ENCODE data around the gene UNCX.
"Not testable (repeated sequence)": the region's sequence is repeated elsewhere in the genome, so short reads cannot be mapped to it uniquely, and the experiment has no call there.

UNCX gene

DNA sequence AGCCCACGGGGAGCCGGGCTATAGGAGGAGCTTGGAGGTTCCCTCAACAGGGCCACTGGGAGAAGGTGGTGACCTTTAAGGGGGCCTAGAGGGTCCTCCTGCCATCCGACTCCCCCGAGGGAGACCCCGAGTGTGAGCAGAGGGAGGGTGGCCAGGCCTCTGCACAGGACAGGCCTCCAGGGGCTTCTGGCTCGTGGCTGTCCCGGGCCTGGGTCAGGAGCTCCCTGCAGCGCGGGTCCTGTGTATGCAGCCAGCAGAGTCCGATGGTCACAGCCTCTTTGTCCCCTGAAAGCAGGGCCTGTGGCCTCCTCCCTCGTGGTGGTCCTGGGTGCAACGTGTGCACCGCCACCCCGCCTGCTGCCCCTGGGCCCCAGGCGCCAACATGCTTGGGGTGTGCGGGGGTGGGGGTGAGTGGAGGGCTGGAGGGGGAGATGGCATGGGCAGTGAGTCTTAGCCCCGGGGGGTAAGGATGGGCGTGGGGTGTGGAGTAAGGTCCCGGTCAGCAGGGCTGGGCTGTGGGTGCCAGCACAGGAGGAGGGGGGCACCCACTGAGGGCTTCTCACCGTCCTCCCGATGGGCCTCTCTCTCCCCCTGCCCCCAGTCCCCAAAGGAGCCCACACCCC is 27.1 kb downstream of the UNCX start:
- no peak for DNase-seq

DNA sequence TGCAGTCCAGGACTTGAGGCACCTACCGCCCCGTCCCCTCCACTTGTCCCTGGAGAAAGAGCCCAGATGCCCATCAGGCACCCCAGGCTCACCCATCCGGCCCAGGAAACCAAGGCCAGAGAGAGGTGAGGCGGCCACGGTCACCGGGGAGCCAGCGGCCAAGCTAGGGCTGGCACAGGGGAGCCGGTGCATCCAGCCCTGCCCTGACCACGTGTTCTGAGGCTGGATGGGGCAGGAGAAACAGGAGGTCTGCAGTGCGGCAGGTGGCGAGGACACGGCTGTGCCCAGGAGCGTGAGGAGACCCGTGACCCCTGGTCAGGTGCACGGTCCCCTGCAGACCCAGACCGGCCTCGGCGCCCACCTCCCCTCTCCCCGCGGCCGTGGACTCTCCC is 27.6 kb downstream of the UNCX start:
- no peak for DNase-seq

DNA sequence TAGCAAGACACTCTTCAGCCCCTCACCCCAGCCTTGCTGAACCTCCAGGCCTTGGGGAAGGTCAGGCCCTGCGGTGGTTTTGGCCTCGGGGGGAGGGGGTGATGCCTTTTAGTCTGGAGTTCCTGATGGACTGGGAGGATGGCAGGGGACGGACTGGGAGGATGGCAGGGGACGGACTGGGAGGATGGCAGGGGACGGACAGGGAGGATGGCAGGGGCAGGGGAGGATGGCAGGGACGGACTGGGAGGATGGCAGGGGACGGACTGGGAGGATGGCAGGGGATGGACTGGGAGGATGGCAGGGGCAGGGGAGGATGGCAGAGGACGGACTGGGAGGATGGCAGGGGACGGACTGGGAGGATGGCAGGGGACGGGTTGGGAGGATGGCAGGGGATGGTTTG is 28.4 kb downstream of the UNCX start:
- not testable (repeated sequence) for DNase-seq

DNA sequence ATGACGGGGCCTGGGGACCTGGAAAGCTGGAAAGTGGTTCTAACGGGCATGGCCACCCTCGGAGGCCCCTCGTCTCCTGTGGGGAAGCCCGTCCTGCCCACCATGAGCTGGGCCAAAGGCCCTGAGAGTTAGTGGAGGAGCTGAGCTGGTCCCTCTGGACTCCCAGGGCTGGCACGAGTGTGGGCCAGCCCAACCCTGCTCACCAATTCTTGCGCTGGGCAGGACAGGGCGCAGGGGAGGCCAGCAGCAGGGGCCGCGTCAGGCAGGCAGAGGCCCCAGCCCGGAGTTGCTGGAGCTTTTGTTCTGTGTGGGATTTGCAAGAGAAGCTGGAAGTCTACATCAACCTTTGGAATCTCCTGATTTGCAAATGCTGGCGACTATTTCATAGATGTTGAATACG is 29.8 kb downstream of the UNCX start:
- no peak for DNase-seq

DNA sequence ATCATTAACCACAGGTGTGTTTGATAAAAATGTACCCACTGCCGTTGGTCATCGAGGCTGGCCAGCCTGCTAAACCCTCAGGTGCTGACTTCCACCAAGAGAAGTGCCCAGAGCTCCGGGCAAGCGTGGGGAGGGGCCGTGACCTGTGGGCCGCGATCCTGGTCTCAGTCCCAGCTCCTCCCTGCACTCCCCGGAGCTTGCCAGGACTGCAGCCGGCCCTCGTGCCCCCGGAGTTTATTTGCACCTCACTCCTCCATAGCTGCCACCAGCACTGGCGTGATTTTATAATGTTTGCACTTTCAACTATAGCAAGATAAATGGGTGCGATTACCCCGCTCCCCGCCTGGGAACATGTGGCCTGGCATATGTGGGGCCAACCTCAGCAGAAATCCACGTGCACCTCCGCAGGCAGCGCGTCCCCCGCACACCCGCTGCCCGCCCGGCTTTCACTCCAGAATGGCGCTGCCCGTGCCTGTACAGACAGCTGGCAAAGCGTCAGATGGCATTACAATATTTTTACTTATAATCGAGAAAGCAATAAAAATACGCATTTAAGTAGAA is 30.8 kb downstream of the UNCX start:
- DNase-seq = no peak

DNA sequence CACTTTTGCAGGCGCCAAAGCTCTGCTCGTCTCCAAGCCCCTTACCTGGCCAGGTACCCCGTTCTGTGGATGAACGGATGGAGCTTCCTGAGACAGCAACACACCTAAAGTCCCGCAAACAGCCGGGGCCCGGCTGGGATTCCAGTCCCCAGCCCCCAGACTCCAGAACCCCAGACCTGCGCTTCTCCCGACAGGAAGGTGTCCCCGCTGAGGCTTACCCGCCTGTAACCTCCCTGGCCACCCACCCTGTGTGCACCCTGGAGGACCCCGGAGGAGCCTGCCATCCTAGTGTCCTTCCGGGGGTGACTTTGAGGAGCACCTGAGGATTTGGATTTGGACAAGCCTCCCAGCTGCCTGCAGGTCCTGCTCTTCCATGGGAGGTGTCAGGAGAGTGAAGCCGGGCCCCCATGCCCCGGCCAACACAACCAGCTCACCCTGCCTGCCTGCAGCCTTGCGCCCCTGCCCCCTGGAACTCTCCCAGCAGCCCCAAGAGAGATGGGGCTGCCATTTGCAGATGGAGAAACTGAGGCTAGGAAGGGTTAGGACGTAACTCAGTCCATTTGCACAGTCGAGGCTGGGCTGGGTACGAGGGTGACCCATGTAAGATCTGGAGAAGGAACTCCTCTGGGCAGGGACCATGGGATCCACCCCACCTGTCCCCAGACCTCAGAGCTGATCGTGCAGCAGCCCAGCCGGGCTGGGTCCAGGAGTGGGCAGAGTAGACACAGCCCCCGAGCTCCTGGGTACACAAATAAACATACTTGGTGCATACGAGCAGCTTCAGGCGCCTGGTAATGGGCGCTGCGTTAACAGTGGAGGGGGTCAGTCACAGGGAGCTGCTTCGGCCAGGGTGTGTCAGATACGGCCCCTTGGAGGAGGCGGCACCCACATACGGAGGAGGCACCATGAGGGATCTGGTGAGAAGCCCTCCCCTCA is 31.9 kb downstream of the UNCX start:
- no peak for DNase-seq

DNA sequence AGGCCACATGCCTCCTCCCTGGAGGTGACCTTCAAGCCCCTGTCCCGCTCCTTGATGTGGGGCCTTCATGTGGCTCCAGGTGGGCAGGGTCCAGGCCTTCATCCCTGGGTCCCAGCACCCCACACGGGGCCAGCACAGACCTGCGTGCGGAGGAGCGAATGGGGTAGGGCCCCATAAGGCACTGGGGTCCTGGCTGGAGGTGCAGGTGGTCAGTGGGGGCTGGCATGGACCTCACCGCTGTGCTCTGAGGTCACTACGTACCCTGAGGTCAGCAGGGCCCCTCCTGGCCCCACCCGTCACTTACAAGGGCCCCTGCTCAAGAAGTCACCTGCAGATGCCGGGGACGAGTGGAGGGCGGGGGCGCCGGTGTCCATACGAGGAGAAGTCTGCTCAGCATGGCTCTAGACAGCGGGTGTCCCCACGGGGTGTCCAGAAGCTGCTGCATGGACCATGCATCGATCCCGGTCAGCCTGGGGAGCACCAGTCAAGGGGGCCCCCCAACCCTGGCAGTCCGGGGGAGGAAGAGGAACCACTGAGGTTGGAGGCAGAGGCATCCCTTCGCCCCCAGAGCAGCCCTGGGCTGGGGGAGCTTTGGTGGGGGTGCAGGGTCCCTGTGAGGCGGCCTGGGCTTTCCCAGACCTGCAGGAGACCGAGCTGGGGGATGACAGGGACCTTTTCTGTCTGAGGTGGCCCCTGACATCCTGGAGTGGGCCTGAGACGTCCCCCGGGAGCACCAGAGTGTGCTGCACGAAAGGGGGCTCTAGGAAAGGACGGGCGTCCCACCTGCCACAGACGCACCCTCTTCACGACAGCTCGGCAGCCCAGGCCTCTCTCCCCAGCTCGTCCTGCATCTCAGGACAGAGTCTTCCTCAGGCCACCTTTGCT is 34.6 kb downstream of the UNCX start:
- DNase-seq = no peak

DNA sequence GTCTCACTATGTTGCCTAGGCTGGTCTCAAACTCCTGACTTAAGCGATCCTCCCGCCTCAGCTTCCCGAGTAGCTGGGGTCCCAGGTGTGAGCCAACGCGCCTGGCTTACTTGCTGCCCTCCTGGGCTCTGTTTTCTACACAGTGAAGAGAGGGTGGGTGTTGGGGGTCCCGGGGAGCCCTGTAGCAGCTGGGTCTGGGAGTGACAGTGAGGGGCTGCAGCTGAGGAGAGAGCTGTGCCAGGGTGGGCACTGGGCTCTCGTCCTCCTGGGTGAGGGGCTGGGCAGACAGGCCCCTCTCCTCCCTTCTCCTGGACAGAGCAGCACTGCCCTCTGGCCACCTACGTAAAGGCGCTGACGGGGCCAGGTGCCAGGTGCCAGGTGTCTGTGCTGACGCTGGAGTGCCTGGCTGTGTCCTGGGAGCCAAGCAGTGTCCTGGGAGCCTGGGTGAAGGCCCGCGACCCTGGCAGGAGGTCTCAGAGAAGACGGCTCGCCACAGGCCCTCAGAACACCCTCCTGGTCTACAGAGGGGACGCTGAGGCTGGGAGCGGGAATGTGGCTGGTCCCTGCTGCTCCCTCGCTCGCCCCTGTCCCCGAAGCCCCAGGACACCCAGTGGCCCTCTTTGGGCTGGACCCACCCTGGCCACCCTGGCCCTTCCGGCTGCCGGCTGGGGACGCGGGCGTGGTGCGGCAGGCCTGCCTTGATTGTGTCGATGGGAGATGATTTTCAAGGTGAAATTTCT is 35.6 kb downstream of the UNCX start:
- DNase-seq = no peak

DNA sequence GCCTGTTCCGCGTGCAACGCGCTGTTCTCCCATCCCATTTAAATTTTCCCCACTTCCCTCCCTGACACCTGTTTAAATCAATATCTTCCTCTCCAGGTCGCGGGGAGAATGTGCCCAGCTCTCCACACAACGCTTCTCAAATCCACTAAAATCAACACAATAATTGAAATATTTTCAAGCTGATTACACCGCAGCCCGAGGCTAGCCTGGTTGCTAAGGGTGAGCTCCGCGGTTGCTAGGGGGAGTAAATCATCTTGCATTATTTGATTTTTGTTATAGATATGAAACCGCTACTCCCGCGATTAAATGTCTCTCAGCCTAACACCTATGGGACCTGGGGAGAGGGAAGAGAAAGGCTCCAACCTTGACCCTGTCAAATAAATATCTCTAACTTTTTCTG is 36.2 kb downstream of the UNCX start:
- no peak for DNase-seq

DNA sequence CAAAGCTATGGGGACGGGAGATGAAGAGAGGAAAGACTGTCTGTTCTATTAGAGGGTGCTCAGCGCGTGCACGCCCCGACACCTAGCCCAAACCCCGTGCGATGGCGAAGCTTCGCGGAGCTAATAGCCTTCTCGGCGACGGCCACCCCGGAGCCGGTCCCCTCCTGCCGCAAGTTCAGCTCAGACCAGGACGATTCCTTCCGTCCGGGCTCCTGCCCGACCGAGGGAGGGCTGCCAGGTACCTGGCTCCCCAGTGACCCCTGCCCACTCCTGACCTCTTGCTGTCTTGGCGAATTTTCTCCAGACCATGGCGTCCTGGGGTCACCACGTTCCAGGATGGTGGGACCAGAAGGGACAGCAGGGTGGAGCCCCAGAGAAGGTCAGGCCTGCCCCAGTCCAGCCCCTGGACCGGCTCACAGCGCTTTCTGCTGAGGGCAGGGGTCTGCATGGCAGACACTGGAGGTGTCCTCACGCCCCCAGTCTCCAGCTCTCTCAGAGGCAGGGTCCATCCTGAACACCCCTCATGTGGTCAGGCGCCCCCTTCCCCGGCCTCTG is 36.7 kb downstream of the UNCX start:
- no peak for DNase-seq

DNA sequence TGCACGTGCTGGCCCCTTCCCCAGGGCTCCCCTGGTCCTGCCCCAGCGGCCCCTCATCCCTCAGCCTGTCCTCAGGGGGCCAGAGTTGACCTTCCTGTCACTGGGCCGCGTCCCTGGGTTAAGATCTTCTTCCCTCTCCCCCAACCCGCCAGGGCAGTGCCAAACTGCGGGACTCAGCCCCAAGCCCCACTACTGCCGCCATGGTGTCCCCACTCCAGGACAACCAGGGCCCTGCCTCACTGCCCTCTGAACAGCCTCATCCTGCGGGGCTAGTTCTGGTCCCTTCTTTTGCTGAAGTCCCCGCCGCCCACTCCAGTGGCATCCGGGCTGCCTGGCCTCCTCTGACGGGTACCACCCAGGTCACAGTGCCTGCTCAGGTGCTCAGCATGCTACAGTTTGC is 37.5 kb downstream of the UNCX start:
- DNase-seq = no peak

DNA sequence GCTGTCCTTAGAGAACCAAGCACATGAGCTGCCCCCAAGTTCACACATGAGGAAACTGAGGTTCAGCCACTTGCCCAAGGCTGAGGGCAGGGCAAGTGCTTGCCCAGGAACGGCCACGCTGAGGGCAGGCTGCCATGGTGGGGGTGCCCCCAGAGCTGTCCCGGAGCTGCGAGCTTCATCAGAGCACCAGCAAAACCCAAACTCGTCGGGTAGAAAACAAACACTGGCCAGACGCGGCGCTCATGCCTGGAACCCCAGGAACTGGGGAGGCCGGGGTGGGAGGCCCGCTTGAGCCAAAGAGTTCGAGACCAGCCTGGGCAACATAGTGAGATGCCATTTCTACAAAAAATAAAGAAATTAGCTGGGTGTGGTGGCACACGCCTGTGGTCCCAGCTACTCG is 38.4 kb downstream of the UNCX start:
- no peak for DNase-seq

DNA sequence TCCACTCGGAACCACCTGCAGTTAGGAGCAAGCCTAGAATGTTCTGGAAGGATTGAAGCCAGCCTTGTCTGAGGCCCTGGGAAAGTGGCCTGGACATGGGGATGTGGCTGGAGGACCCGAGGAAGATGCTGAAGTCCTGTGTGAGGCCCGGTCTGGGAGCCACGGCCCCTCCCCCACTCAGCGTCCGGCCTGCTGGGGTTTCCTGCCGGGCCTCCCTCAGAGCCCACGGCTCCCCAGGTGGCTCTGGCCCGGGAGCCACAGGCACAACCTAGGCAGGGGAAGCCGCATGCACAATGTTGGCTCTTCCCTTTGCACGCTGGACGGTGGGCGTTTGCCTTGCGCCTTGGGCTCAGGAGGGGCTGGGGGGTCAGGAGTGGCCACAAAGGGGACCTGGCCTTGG is 39.0 kb downstream of the UNCX start:
- DNase-seq = no peak

DNA sequence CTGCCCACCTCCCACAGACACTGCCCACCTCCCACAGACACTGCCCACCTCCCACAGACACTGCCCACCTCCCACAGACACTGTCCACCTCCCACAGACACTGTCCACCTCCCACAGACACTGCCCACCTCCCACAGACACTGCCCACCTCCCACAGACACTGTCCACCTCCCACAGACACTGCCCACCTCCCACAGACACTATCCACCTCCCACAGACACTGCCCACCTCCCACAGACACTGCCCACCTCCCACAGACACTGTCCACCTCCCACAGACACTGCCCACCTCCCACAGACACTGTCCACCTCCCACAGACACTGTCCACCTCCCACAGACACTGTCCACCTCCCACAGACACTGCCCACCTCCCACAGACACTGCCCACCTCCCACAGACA is 39.5 kb downstream of the UNCX start:
- DNase-seq = not testable (repeated sequence)

DNA sequence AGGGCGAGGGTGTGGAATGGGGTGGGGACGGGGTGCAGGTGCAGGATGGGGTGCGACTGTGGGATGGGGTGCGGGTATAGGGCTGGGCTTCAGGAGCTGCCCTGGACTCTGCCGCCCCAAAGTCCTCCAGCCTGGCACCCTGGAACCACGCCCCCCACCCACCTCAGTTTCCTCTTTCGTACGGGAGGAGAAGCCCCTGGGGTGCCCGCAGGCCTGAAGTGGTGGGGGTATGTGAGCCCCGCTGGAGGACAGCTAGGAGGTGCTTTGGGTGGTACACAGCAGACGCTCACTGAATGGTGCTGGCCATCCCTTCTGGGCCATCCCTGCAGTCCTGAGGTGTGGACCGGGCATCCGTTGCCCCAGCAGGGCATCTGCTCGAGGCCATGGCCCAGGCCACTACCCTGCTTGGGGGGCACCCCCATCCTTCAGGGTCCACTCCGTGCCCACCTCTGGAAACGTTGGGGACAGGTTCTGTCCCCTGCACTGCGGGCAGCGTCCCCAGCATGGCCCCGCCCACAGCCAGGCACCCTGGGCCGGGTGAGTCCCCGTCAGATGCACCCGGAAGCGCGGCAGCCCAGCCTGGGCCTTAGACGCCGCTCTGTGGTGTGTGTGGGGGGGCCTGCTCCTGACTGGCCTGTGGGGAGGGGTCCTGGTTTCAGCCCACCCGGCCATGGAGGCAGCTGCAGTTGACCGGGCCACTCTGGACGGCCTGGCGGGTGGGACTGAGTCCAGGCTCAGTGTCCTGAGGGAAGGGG is 41.6 kb downstream of the UNCX start:
- no peak for DNase-seq

DNA sequence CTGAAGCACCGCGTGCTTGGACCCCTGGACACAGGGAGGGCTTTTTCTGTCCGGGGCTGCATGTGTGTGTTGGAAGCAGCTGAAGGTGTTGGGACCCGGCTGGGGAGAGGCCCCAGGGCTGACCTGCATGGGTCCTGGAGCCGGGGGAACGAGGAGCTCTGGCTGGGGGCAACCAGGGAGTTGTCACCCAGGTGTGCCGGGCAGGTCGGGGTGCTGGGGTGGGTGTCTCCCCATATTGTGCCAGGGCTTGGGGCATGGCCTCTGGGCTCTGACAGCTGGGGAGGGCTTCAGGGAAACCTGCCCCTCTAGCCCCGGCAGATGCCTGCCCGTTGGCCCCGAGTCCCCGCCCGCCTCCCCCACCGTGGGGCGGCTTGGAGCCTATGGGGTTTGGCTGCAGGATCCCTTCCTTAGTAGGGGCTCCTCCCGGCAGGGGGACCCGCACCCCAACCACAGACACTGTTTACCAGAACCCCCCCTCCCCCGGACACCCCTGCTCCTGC is 42.3 kb downstream of the UNCX start:
- no peak for DNase-seq

DNA sequence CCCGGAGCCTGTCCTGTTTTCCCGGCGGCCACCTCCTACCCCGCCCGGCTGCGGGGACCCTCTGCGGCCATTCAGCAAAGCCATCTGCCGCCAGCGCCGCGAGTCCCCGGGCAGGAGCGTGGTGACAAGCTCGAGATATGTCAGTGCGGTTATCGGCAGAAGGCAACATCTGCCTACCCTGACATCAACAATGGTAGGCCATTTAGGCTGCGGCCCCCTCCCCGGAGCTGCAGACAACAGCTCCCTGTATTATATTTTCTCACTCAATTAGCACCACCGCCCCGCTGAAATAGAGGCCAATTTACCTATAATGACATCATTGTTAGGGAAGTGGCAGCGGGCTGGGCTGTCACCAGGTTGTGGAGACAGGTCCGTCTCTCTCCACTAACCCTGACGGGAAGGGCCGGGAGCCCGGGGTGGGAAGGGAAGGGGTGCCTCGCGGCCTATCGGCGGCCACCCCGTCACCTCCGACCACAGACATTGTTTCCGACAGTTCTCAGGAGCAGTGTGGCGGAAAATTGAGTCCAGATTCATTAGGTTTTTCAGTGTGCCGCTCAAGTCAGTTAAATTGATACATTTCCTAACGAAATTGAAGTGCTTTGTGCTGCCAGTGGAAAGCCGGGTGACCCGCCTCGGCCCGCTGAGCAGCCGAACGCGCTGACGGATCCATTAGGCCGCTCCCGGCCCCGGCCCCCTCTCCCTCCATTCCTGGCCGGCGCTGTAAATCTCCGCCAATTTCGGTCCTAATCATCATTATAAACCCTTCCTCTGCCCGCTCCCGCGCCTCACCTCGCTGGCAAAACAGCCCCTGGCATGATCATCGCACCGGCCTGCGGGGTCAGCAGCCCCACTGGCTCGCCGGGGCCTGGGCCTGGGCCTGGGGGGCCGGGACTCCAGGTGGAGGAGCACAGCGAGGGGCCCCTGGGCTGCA is 43.0 kb downstream of the UNCX start:
- no peak for DNase-seq

DNA sequence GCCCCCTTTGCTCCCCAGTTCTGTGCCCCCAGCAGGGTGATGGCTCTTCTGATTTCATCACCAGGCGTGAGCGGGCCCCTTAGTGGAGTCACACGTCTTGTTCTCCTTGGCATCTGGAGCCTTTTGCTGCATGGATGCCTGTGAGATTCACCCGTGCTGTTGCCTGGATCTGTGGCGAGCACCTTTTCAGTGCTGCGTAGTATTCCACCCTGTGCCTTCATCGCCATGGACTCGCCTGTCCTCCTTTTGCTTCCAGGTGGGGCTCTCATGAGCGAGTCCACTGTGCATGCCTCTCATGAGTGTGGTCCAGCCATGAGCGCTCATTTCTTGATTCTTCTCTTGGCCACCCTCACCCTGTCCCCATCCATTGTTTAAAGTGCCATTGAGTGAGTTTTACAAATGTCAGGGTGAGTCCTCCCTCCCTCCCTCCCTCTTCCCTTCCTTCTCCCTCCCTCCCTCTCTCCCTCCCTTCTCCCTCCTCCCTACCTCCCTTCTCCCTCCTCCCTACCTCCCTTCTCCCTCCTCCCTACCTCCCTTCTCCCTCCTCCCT is 44.0 kb downstream of the UNCX start:
- DNase-seq = no peak

DNA sequence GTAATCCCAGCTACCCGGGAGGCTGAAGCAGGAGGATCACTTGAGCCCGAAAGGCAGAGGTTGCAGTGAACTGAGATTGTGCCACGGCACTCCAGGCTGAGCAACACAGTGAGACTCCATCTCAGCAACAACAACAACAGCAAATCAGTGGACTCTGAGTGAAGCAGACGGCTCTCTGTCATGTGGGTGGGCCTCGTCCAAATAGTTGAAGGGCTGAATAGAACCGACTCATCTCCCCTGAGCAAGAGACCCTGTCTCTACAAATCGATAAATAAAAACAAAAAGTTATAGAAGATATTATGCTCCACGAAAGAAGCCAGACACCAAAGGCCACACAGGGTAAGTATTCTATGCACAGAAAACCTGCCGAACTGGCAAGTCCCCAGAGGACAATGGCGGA is 45.9 kb downstream of the UNCX start:
- DNase-seq = no peak

DNA sequence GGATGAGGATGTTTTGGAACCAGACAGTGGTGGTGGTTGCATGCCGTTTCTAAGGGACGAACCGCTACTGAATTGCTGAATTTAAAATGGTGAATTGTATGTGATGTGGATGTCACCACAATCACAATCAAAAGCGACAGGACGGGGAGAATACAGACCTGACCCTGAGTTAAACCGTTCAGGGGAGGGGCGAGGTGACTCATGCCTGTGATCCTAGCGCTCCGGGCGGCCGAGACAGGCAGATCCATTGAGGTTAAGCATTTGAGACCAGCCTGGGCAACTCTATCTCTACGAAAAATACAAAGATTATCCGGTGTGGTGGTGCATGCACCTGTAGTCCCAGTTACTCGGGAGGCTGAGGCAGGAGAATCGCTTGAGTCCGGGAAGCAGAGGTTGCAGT is 46.4 kb downstream of the UNCX start:
- DNase-seq = no peak
